HEK293 (cell line): ENCODE results near the gene IQCF6.
"Not testable (repeated sequence)": the region's sequence is repeated elsewhere in the genome, so short reads cannot be mapped to it uniquely, and the experiment has no call there.

Experiments used
- CTCF ChIA-PET: fragments of 350-600 bp; formaldehyde crosslinking; extraction: SDS; loops from one replicate; lab custom pipeline; 2021; ENCODE audit warnings: antibody characterized with exemption; lab: Yijun Ruan, JAX
- POLR2A ChIA-PET: fragments of 300-600 bp; formaldehyde crosslinking; extraction: SDS; loops from one replicate; lab custom pipeline; 2020; ENCODE audit warnings: antibody characterized with exemption, inconsistent platforms; lab: Yijun Ruan, JAX
- H3K27ac ChIP-seq: fragments of 200-500 bp; sonication (Bioruptor generic); 2 replicates; pipeline ENCODE4 v1.5.1; 2014; ENCODE audit warnings: low read depth, low read length, control low read depth, inconsistent platforms; ENCODE audit errors: extremely low read depth
- H3K36me3 ChIP-seq, 2 experiments: fragments of 200-500 bp in 1 of 2; sonication (Bioruptor generic) in 1 of 2; 1 replicate in 1 of 2; 2 replicates in 1 of 2; pipeline ENCODE4 v1.5.1; 2014 to 2017; ENCODE audit warnings: inconsistent platforms in 2 of 2, low read length in 2 of 2; ENCODE audit not compliant: control insufficient read depth in 2 of 2, insufficient read depth in 1 of 2
- H3K4me1 ChIP-seq: fragments of 200-500 bp; sonication (Bioruptor generic); 2 replicates; pipeline ENCODE4 v1.5.1; 2014; ENCODE audit warnings: mild to moderate bottlenecking, low read length, inconsistent platforms; ENCODE audit not compliant: control insufficient read depth, insufficient read depth
- H3K4me3 ChIP-seq: 2 replicates; pipeline ENCODE4 v1.5.1; 2011; ENCODE audit warnings: low read depth, mild to moderate bottlenecking, control low read depth, low read length, moderate library complexity
- H3K9me3 ChIP-seq: fragments of 200-500 bp; sonication (Bioruptor generic); 2 replicates; pipeline ENCODE4 v1.5.1; 2014; ENCODE audit warnings: low read depth, low read length, inconsistent platforms; ENCODE audit not compliant: control insufficient read depth, insufficient read depth
- FEZF1 ChIP-seq: fragments of 450-650 bp; formaldehyde crosslinking; IDR thresholded peaks from 2 replicates; pipeline ENCODE4 v1.5.1; 2016; ENCODE audit warnings: missing biosample characterization, missing genetic modification characterization
- KLF8 ChIP-seq: fragments of 450-650 bp; formaldehyde crosslinking; IDR thresholded peaks from 2 replicates; pipeline ENCODE4 v1.5.1; 2016; ENCODE audit warnings: missing biosample characterization, missing genetic modification characterization
- PATZ1 ChIP-seq: fragments of 450-650 bp; formaldehyde crosslinking; IDR thresholded peaks from 2 replicates; pipeline ENCODE4 v1.5.1; 2016; ENCODE audit warnings: missing biosample characterization, missing genetic modification characterization
- PBX3 ChIP-seq: sonication (generic); formaldehyde crosslinking; IDR thresholded peaks from 2 replicates; pipeline ENCODE4 v1.8.1; 2022; ENCODE audit warnings: mild to moderate bottlenecking, moderate library complexity, missing genetic modification reagents
- SETDB1 ChIP-seq: IDR thresholded peaks from one replicate; pipeline ENCODE4 v1.6.1; 2017; ENCODE audit warnings: mild to moderate bottlenecking, low read length, moderate library complexity, mixed read lengths; ENCODE audit not compliant: insufficient read length
- TCF7L2 ChIP-seq: IDR thresholded peaks from 2 replicates; pipeline ENCODE4 v1.6.1; 2011; ENCODE audit warnings: low read depth, mild to moderate bottlenecking, inconsistent platforms, low read length, moderate library complexity, borderline replicate concordance
- YY2 ChIP-seq: fragments of 450-650 bp; formaldehyde crosslinking; IDR thresholded peaks from 2 replicates; pipeline ENCODE4 v1.5.1; 2016; ENCODE audit warnings: missing biosample characterization, missing genetic modification characterization
- ZBTB20 ChIP-seq: fragments of 450-650 bp; formaldehyde crosslinking; IDR thresholded peaks from 2 replicates; pipeline ENCODE4 v1.5.1; 2016; ENCODE audit warnings: missing biosample characterization, missing genetic modification characterization
- ZBTB7A ChIP-seq: fragments of 450-650 bp; formaldehyde crosslinking; IDR thresholded peaks from 2 replicates; pipeline ENCODE4 v1.5.1; 2016; ENCODE audit warnings: low read depth, missing biosample characterization, missing genetic modification characterization
- ZEB2 ChIP-seq: fragments of 450-650 bp; formaldehyde crosslinking; IDR thresholded peaks from 2 replicates; pipeline ENCODE4 v1.5.1; 2016; ENCODE audit warnings: missing biosample characterization, missing genetic modification characterization
- ZFP37 ChIP-seq: fragments of 450-650 bp; formaldehyde crosslinking; IDR thresholded peaks from 2 replicates; pipeline ENCODE4 v1.5.1; 2016; ENCODE audit warnings: missing biosample characterization, missing genetic modification characterization
- ZNF175 ChIP-seq: fragments of 450-650 bp; formaldehyde crosslinking; IDR thresholded peaks from 2 replicates; pipeline ENCODE4 v1.5.1; 2016; ENCODE audit warnings: missing biosample characterization, missing genetic modification characterization
- ZNF311 ChIP-seq: fragments of 450-650 bp; formaldehyde crosslinking; IDR thresholded peaks from 2 replicates; pipeline ENCODE4 v1.5.1; 2017; ENCODE audit warnings: missing biosample characterization, missing genetic modification characterization, borderline replicate concordance
- ZNF518A ChIP-seq: fragments of 450-650 bp; formaldehyde crosslinking; conservative IDR thresholded peaks from 2 replicates; pipeline ENCODE4 v1.5.1; 2016; ENCODE audit warnings: low read depth, missing biosample characterization, missing genetic modification characterization
- ZNF548 ChIP-seq: fragments of 450-650 bp; formaldehyde crosslinking; IDR thresholded peaks from 2 replicates; pipeline ENCODE4 v1.5.1; 2016; ENCODE audit warnings: missing biosample characterization, missing genetic modification characterization
- ZNF830 ChIP-seq: fragments of 450-650 bp; IDR thresholded peaks from 2 replicates; pipeline ENCODE4 v1.5.0; 2018; ENCODE audit warnings: missing biosample characterization, missing genetic modification characterization, low read depth, mild to moderate bottlenecking, moderate library complexity
- ZSCAN23 ChIP-seq: fragments of 450-650 bp; formaldehyde crosslinking; IDR thresholded peaks from 2 replicates; pipeline ENCODE4 v1.5.1; 2016; ENCODE audit warnings: missing biosample characterization, missing genetic modification characterization
- ZSCAN30 ChIP-seq: fragments of 450-650 bp; IDR thresholded peaks from 2 replicates; pipeline ENCODE4 v1.5.1; 2018; ENCODE audit warnings: missing biosample characterization, mild to moderate bottlenecking, missing genetic modification characterization, moderate library complexity

Gene IQCF6

GRCh38 chr3:51748327-51748726, 30.7 kb downstream of the IQCF6 start:
- ChIA-PET POLR2A (no interaction called here), CTCF (interaction anchor here (0.6 to 1.1 kb wide), 2 partner anchors 29 to 838 kb away, joined by 3 read pairs; no protein-coding TSS in a partner anchor)
- peak; percentile 91 for TF ChIP-seq SETDB1
- no peak for TF ChIP-seq ZNF175 (tag by site-specific recombination)
- TF ChIP-seq FEZF1 (tag by site-specific recombination), result no peak
- Histone ChIP-seq H3K36me3 (no peaks in the 10 kb centered on the region), H3K9me3 (no peaks in the 10 kb centered on the region), H3K4me3 (no peak overlapping the region), H3K27ac (no peak overlapping the region), H3K4me1 (no peaks in the 10 kb centered on the region)

GRCh38 chr3:51747840-51748239, 31.2 kb downstream of the IQCF6 start:
- TF ChIP-seq ZNF548 (tag by site-specific recombination), result no peak
- no peak for TF ChIP-seq KLF8
- no peak for TF ChIP-seq PBX3 (CRISPR knock-in tag)
- TF ChIP-seq ZBTB20 (tag by site-specific recombination), result no peak
- no peak overlapping the region for H3K4me3 ChIP-seq
- no peaks in the 10 kb centered on the region for H3K9me3 ChIP-seq
- no peaks in the 10 kb centered on the region for H3K36me3 ChIP-seq
- no peak overlapping the region for H3K27ac ChIP-seq
- POLR2A ChIA-PET, result no interaction called here
- CTCF ChIA-PET, result no interaction called here
- no peaks in the 10 kb centered on the region for H3K4me1 ChIP-seq

GRCh38 chr3:51742978-51743377, 36.1 kb downstream of the IQCF6 start:
- CTCF ChIA-PET, POLR2A ChIA-PET, H3K4me1 ChIP-seq, H3K27ac ChIP-seq, H3K4me3 ChIP-seq, H3K9me3 ChIP-seq, H3K36me3 ChIP-seq: not testable (repeated sequence)
- TF ChIP-seq ZNF518A (tag by site-specific recombination), result peak; percentile 45; the same call in 1 of the 2 replicates

GRCh38 chr3:51742320-51742719, 36.7 kb downstream of the IQCF6 start:
- H3K27ac ChIP-seq, POLR2A ChIA-PET, CTCF ChIA-PET, H3K36me3 ChIP-seq, H3K4me3 ChIP-seq, H3K9me3 ChIP-seq, H3K4me1 ChIP-seq: not testable (repeated sequence)

- TF ChIP-seq ZSCAN30 (no peak), ZBTB7A (tag by site-specific recombination) (no peak), ZEB2 (no peak), ZNF175 (tag by site-specific recombination) (no peak), PATZ1 (no peak), ZNF830 (tag by site-specific recombination) (no peak), ZNF311 (no peak), ZSCAN23 (tag by site-specific recombination) (no peak), TCF7L2 (no peak), ZFP37 (tag by site-specific recombination) (no peak), YY2 (tag by site-specific recombination) (no peak)
- ChIA-PET CTCF (interaction anchor here (0.8 kb wide), 1 partner anchor 203 kb away, joined by 3 read pairs; the partner anchor contains the start of gene RRP9), POLR2A (no interaction called here)
- Histone ChIP-seq H3K36me3 (no peaks in the 10 kb centered on the region), H3K27ac (no peak overlapping the region), H3K4me1 (no peaks in the 10 kb centered on the region), H3K4me3 (no peak overlapping the region), H3K9me3 (no peaks in the 10 kb centered on the region)
Measured at GRCh38 chr3:51739110-51739509, 39.9 kb downstream of the IQCF6 start.
